Suppressor macrophage treated with lipopolysaccharide for 1 hour (primary cell): ENCODE results near the gene NUDT5.

ENCODE experiments used
- DNase-seq, 3 donors: peaks; one replicate each; pipeline ENCODE4 v3.0.0-alpha.2; 2020 to 2022

The NUDT5 gene

GRCh38 chr10:12162927-12163326, 32.8 kb downstream of the NUDT5 start:
- no peak for DNase-seq

GRCh38 chr10:12160664-12161063, 35.0 kb downstream of the NUDT5 start:
- no peak for DNase-seq

GRCh38 chr10:12158111-12158510, 37.6 kb downstream of the NUDT5 start:
- peak; percentile 28 to 79 (median 76) for DNase-seq

- DNase-seq: no peak
Observed at GRCh38 chr10:12156367-12157123, 39.1 kb downstream of the NUDT5 start.

- DNase-seq: no peak
Observed at GRCh38 chr10:12154516-12154915, 41.2 kb downstream of the NUDT5 start.

GRCh38 chr10:12150163-12150562, 45.5 kb downstream of the NUDT5 start:
- DNase-seq: no peak

GRCh38 chr10:12144538-12144937, 51.2 kb downstream of the NUDT5 start:
- DNase-seq: no peak

- no peak for DNase-seq
Observed at GRCh38 chr10:12140038-12140437, 55.7 kb downstream of the NUDT5 start.

- DNase-seq: no peak
Observed at GRCh38 chr10:12135631-12136030, 60.1 kb downstream of the NUDT5 start.

GRCh38 chr10:12130237-12130872, 65.3 kb downstream of the NUDT5 start:
- DNase-seq: peak; percentile 64 to 66 (median 65)

GRCh38 chr10:12129222-12130111, 66.2 kb downstream of the NUDT5 start, which contains the start of gene SEC61A2:
Gene SEC61A2, plus strand, starts transcription at chr10:12129677. Its CDS starts 111 bp downstream, at chr10:12129788.
- DNase-seq: peak; percentile 98 to 100 (median 100)

- DNase-seq: no peak
Observed at GRCh38 chr10:12121673-12122072, 74.0 kb downstream of the NUDT5 start.
